ENCODE data around the gene LRRC15.

LRRC15 gene

GRCh38 chr3:194315088-194315964 lies 54.2 kb downstream of the LRRC15 start:
- DNase-seq: peak; percentile 86 to 88

DNA sequence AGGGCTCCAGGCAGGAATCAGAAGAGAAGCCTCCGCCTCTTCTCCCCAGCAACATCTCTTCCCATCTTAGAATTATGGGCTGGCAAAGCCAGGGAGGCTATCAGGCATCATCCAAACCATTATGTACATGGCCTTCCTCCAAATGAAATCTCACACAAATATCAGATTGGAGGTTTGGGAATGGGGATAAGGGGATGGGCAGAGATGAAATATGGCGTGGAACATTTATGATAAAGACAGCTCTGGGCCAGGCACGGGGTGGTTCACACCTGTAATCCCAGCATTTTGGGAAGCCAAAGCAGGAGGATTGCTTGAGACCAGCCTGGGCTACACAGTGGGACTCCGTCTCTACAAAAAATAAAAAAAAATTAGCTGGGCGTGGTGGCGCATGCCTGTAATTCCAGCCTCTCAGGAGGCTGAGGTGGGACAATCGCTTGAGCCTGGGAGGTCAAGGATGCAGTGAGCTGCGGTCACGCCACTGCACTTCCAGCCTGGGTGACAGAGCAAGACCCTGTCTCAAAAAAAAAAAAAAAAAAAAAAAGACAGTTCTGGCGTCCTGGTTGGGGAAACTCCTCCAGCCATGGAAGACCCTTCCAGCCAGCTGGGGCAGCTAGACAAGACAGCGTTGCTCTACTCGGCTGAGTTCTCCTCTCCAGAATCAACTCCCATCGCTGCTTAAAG lies 55.0 kb downstream of the LRRC15 start:
- no peak for DNase-seq

DNA sequence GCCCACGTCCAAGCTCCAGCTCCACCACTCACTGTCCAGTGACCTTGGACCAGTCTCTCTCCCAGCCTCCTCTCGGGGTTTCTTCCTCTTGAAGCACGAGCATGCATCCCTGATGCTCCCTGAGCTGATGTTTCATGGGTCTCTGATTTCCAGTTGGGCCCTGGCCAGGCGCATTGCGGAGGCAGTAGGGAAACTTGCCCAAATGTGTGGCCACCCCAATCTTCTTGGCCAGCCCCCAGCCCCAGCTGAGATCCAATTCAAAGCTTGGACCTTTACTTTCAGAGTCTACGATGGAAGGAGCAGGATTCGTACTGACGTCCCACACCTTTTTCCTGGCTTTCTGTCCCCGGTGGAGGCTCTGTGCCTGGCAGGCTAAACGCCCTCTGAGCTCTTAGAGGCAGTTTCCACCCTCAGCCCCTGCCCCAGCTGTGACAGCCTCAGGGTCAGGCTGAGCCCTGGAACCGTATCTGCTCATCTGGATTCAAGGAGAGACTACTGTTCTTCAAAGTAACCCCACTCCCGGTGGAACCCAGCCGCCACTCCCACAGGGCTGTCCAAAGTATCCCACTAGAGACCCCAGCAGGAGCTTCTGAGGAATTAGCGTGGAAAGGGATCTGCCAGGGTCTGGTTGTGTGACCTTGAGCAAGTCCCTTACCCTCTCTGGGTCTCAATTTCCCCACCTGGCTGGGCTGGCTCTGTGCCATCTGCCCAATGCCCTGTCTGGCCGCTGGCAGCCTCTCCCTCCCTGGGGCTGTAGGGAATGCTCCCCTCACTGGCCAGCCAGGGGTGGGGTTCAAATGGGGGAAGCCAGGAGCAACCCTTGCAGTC lies 55.8 kb downstream of the LRRC15 start:
- DNase-seq: no peak

- DNase-seq: no peak
These were observed 56.7 kb downstream of the LRRC15 start for GRCh38 chr3:194312743-194313281.

DNA sequence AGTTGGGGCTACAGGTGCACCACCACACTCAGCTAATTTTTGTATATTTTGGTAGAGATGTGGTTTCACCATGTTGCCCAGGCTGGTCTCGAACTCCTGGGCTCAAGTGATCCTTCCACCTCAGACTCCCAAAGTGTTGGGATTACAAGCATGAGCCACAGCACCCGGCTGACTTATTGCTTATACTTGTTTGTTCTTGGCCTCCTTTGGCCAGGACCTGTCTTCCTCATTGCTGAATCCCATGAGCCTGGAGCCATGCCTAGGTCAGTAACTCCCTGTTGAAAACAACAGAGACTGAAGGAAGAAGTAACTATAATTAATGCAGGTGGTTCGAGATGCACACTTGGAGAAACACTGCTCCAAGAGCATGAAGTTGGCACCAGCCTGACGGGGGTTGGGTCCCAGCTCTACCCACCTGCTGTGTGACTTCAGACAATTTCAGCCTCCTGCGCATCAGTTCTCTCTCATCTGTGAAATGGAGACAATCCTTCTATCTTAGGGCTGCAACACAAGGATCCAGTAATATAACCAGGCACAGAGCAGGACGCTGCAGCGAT lies 57.3 kb downstream of the LRRC15 start:
- DNase-seq: no peak

GRCh38 chr3:194311000-194311399 lies 58.5 kb downstream of the LRRC15 start:
- DNase-seq: no peak

GRCh38 chr3:194310060-194310835 lies 59.3 kb downstream of the LRRC15 start:
- no peak for DNase-seq

DNA sequence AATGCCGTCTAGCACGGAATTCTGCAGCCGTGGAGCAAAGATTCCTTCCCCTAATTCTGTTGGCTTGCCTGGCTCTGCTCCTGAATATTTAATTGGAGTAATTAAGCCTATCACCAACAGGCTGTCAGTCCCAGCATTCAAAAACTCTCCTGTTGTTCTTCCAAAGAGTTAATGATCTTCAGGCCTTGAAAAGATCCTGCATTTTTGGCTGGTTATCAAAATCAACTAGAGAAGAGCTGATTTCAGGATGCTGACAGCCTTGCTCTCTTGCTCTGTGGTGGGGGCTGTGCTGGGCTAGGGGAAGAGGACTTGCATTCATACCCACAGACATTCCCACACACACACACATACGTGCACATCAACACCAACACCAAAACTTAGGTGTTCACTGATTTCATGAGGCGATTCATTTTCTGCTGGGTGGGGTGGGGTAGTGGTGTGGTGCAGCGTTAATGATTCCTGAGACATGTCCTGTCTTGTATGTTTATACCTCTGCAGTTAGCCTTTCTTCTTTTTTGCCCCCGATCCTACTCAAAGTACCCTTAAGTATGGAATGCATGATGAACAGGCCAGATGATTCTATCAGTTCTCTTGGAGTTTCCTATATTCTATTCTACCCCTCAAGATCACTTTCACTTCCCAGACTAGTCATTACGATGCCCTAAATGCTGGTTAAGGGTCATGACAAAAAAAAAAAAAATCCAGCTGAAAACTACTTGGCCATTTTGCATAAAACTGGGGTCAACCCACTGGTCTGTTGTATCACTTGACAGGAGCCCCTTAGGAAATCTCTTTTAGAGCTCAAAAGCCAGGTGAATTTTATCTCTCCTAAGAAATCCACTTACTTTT lies 60.7 kb downstream of the LRRC15 start:
- DNase-seq: no peak

GRCh38 chr3:194307849-194308248 lies 61.7 kb downstream of the LRRC15 start:
- no peak for DNase-seq

- peak in 1 of 2 donors; percentile 29 for DNase-seq
These were observed 62.5 kb downstream of the LRRC15 start for GRCh38 chr3:194306771-194307640.

DNA sequence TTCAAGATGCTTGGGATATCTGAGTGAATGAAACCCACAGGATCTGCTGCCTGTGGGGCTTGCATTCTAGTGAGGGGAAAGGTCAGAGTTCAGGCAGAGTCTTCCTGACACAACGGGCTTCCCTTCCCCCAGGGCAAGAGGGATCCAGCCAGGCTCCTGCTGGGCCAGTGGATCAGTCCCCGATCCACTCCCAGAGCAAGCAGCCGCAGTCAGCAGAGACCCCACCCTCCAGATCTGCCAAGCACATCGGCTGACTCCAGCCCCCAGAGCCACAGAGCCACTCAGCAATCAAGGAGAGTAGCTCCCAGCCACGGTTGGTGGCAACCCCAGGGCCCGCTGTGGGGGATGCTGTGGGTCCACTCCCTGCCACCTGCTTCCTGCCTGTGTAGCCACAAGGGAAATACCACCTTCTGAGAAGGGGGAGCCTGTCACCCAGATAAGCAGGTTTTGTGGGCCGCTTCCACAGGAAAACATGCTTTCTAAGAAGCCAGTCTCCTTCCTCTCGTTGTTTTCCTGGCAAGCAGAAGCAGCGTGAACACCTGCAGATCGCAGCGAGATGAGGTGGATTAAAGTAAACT lies 63.3 kb downstream of the LRRC15 start:
- peak in 1 of 2 donors; percentile 37 for DNase-seq

DNA sequence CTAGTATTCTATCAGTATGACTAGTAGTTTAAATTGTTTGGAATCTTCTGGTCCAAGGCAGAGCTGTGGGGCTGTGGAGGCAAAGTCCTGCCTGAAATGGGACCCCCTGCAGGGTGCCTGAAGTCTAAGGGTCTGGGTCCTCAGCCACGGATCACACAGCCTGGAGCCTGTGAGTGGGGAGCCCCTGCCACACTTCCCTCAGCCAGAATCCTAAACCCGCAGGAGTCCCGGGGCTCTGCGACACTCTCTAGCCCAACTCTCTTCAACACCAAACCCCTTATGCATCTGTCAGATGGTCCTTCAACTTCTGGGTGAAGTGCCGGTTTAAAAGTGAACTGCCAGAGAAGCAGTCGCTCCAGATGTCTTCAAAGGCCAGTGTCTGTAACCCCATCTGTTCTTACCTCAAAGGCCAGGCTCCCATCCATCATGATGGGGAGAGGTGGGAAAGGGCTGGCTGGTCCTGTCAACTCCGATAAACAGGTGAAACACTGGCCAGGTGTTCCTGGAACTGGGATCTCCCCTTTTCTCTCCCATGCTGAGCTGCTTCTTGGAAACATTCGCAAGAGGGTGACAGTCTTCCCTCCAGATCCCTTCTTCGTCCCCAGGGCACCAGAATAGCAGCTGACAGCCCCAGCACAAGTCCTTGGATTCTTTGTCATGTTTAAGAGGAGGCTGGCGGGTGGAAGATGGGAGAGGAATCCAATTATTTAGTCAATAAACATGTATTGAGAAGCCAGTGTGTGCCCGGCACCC lies 64.0 kb downstream of the LRRC15 start:
- no peak for DNase-seq
